Esophagus (tissue), 2 donors: ENCODE data around the gene LENG1. TPM values are rescaled to one million over a fixed set of nuclear protein-coding genes. Genes with fewer than 3 reads are reported as not detected.

Experiments used
- H3K27ac ChIP-seq, 2 donors: one replicate each; pipeline ENCODE4 v1.5.1; 2013; ENCODE audit warnings: low read depth in 2 of 2, mild to moderate bottlenecking in 2 of 2, inconsistent platforms in 1 of 2, low read length in 1 of 2, moderate library complexity in 1 of 2
- H3K27me3 ChIP-seq, 2 donors: one replicate each; pipeline ENCODE4 v1.6.1; 2013; ENCODE audit warnings: low read length in 2 of 2, control low read depth in 1 of 2, mild to moderate bottlenecking in 1 of 2; ENCODE audit not compliant: insufficient read depth in 2 of 2, control insufficient read depth in 1 of 2
- H3K36me3 ChIP-seq, 2 donors: one replicate each; pipeline ENCODE4 v1.6.1; 2013; ENCODE audit warnings: low read length in 1 of 2; ENCODE audit not compliant: control insufficient read depth in 2 of 2, insufficient read depth in 2 of 2
- H3K4me1 ChIP-seq, 2 donors: one replicate each; pipeline ENCODE4 v1.6.1; 2013; ENCODE audit warnings: low read length in 1 of 2; ENCODE audit not compliant: control insufficient read depth in 2 of 2, insufficient read depth in 2 of 2
- H3K4me3 ChIP-seq, 2 donors: one replicate each; pipeline ENCODE4 v1.5.1; 2013; ENCODE audit warnings: low read length in 2 of 2, mild to moderate bottlenecking in 2 of 2, low read depth in 1 of 2, moderate library complexity in 1 of 2
- H3K9me3 ChIP-seq, 2 donors: one replicate each; pipeline ENCODE4 v1.6.1; 2013; ENCODE audit warnings: mild to moderate bottlenecking in 2 of 2, low read depth in 1 of 2, low read length in 1 of 2, moderate library complexity in 1 of 2; ENCODE audit not compliant: control insufficient read depth in 2 of 2, insufficient read depth in 1 of 2
- WGBS, 2 donors: extraction: QIAGEN DNeasy Blood & Tissue Kit; methylation state at CpG; one replicate each; pipeline ENCODE4 v1.1.7; 2013; 5-methylcytosine and 5-hydroxymethylcytosine counted together
- polyA plus RNA-seq, 2 donors: library from polyadenylated mRNA; stranded (reverse); fragments of 200-250 nt; gene quantifications; one replicate each; pipeline ENCODE4 v1.2.3, GENCODE V29; 2013
- donor health status: healthy with polysubstance abuse.
- donor health status: Bipolar disorder and iron deficiency.

The LENG1 gene
- polyA plus RNA-seq, 2 donors = 4.9 to 7.0 TPM

- Histone ChIP-seq H3K36me3 (no peaks in the 10 kb centered on the region), H3K9me3 (no peaks in the 10 kb centered on the region), H3K4me1 (peaks cover 2 to 9% of the 10 kb centered on the region in 2 donors), H3K4me3 (no peak overlapping the region), H3K27ac (no peak overlapping the region), H3K27me3 (no peaks in the 10 kb centered on the region)
- WGBS, 2 donors = 25 to 32% methylated on average over 20 to 25 of the region's 25 CpGs
These were observed 8.8 kb upstream of the LENG1 start for GRCh38 chr19:54168174-54168917.

- Histone ChIP-seq H3K27me3 (no peaks in the 10 kb centered on the region), H3K27ac (no peak overlapping the region), H3K4me3 (no peak overlapping the region), H3K4me1 (peaks cover 2 to 24% of the 10 kb centered on the region in 2 donors), H3K36me3 (no peaks in the 10 kb centered on the region), H3K9me3 (no peaks in the 10 kb centered on the region)
- 90 to 93% methylated on average over 25 of the region's 25 CpGs for WGBS, 2 donors
These were observed 5.7 kb upstream of the LENG1 start for GRCh38 chr19:54165222-54165621.

GRCh38 chr19:54164369-54165068 lies 5.0 kb upstream of the LENG1 start:
- H3K36me3 ChIP-seq = no peaks in the 10 kb centered on the region
- no peaks in the 10 kb centered on the region for H3K27me3 ChIP-seq
- no peak overlapping the region for H3K4me3 ChIP-seq
- H3K4me1 ChIP-seq = peaks cover 2 to 27% of the 10 kb centered on the region in 2 donors
- no peak overlapping the region for H3K27ac ChIP-seq
- WGBS, 2 donors = 13 to 16% methylated on average over 37 of the region's 37 CpGs
- H3K9me3 ChIP-seq = no peaks in the 10 kb centered on the region

GRCh38 chr19:54162884-54163283 lies 3.4 kb upstream of the LENG1 start:
- Histone ChIP-seq H3K9me3 (no peaks in the 10 kb centered on the region), H3K27me3 (no peaks in the 10 kb centered on the region), H3K4me1 (peaks cover 2 to 32% of the 10 kb centered on the region in 2 donors), H3K36me3 (peaks cover 0 to 2% of the 10 kb centered on the region in 2 donors), H3K4me3 (peak overlapping the region in 1 of 2 donors; percentile 48), H3K27ac (peak overlapping the region; percentile 12 to 51)
- 63 to 73% methylated on average over 14 of the region's 14 CpGs for WGBS, 2 donors

GRCh38 chr19:54162241-54162805 lies 2.8 kb upstream of the LENG1 start:
- WGBS, 2 donors = 1 to 3% methylated on average over 26 to 35 of the region's 35 CpGs
- no peaks in the 10 kb centered on the region for H3K27me3 ChIP-seq
- H3K27ac ChIP-seq = peak overlapping the region; percentile 12 to 58
- H3K36me3 ChIP-seq = peaks cover 0 to 5% of the 10 kb centered on the region in 2 donors
- H3K9me3 ChIP-seq = no peaks in the 10 kb centered on the region
- peaks cover 2 to 32% of the 10 kb centered on the region in 2 donors for H3K4me1 ChIP-seq
- peak overlapping the region; percentile 48 to 61 for H3K4me3 ChIP-seq

- Histone ChIP-seq H3K27me3 (no peaks in the 10 kb centered on the region), H3K36me3 (peaks cover 12 to 14% of the 10 kb centered on the region in 2 donors), H3K27ac (peak overlapping the region in 1 of 2 donors; percentile 95), H3K4me1 (peaks cover 2 to 32% of the 10 kb centered on the region in 2 donors), H3K9me3 (no peaks in the 10 kb centered on the region), H3K4me3 (no peak overlapping the region)
- 34 to 35% methylated on average over 13 of the region's 13 CpGs for WGBS, 2 donors
These were observed 1.3 kb upstream of the LENG1 start for GRCh38 chr19:54160854-54161253.

- H3K4me1 ChIP-seq = peaks cover 2 to 32% of the 10 kb centered on the region in 2 donors
- H3K27me3 ChIP-seq = no peaks in the 10 kb centered on the region
- H3K36me3 ChIP-seq = peaks cover 18 to 19% of the 10 kb centered on the region in 2 donors
- 2 to 3% methylated on average over 28 of the region's 28 CpGs for WGBS, 2 donors
- peak overlapping the region; percentile 88 to 95 for H3K27ac ChIP-seq
- H3K9me3 ChIP-seq = no peaks in the 10 kb centered on the region
- H3K4me3 ChIP-seq = peak overlapping the region; percentile 47 to 59
These were observed 776 bp upstream of the LENG1 start for GRCh38 chr19:54160182-54160811.

- Histone ChIP-seq H3K27me3 (no peaks in the 10 kb centered on the region), H3K4me3 (peak overlapping the region; percentile 63 to 79), H3K36me3 (peaks cover 29 to 31% of the 10 kb centered on the region in 2 donors), H3K4me1 (peaks cover 2 to 32% of the 10 kb centered on the region in 2 donors), H3K9me3 (no peaks in the 10 kb centered on the region), H3K27ac (peak overlapping the region; percentile 97 to 100)
- WGBS, 2 donors = 6 to 7% methylated on average over 19 of the region's 19 CpGs
These were observed 639 bp downstream of the LENG1 start for GRCh38 chr19:54158812-54159351.

- peaks cover 0 to 22% of the 10 kb centered on the region in 2 donors for H3K4me1 ChIP-seq
These were observed 2.6 kb downstream of the LENG1 start for GRCh38 chr19:54156953-54157352.

More at GRCh38 chr19:54156953-54157352, 2.6 kb downstream of the LENG1 start:
- Histone ChIP-seq H3K9me3 (no peaks in the 10 kb centered on the region), H3K36me3 (peaks cover 44 to 49% of the 10 kb centered on the region in 2 donors), H3K27me3 (no peaks in the 10 kb centered on the region), H3K27ac (no peak overlapping the region), H3K4me3 (no peak overlapping the region)
- 81 to 82% methylated on average over 3 of the region's 3 CpGs for WGBS, 2 donors
